OCI-LY1 (cell line): Measurements from ENCODE around the gene NLGN3.

Experiments used
- EZH2 ChIP-seq: fragments of 200-600 bp; sonication (generic), shearing (Covaris generic); IDR thresholded peaks from 2 replicates; pipeline ENCODE4 v1.8.0; 2017; ENCODE audit warnings: borderline replicate concordance, mixed run types, mild to moderate bottlenecking, antibody characterized with exemption, low read length, moderate library complexity, mixed read lengths
- TF ChIP-seq, protein P1 (sequence below): fragments of 200-600 bp; sonication (generic), shearing (Covaris generic); IDR thresholded peaks from 2 replicates; pipeline ENCODE4 v1.5.1; 2017; ENCODE audit warnings: mild to moderate bottlenecking, antibody characterized with exemption, low read length, moderate library complexity, mixed read lengths

DNA sequence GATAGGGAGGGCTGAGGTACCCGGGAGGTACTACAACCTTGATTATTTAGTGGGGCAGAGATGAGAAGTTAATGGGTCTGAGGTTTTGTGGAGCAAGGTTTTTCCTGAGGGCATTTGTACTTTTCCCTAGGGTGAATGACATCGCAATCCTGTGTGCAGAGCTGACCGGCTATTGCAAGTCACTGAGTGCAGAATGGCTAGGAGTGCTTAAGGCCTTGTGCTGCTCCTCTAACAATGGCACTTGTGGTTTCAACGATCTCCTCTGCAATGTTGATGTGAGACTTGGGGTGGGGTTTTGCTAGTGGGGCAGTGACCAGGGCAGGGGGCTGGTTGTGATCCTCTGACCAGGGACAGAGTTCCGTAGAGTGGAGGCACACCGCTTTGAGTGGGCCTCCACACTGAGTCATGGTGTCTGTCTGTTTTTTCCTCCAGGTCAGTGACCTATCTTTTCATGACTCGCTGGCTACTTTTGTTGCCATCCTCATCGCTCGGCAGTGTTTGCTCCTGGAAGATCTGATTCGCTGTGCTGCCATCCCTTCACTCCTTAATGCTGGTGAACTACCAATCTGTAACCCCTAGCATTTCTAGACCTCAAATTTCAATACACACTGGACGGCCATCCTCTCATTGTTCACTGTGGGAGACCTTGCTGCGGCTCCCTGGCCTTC lies 16.3 kb upstream of the NLGN3 start:
- no peak for TF ChIP-seq EZH2
- TF ChIP-seq, protein P1, sequence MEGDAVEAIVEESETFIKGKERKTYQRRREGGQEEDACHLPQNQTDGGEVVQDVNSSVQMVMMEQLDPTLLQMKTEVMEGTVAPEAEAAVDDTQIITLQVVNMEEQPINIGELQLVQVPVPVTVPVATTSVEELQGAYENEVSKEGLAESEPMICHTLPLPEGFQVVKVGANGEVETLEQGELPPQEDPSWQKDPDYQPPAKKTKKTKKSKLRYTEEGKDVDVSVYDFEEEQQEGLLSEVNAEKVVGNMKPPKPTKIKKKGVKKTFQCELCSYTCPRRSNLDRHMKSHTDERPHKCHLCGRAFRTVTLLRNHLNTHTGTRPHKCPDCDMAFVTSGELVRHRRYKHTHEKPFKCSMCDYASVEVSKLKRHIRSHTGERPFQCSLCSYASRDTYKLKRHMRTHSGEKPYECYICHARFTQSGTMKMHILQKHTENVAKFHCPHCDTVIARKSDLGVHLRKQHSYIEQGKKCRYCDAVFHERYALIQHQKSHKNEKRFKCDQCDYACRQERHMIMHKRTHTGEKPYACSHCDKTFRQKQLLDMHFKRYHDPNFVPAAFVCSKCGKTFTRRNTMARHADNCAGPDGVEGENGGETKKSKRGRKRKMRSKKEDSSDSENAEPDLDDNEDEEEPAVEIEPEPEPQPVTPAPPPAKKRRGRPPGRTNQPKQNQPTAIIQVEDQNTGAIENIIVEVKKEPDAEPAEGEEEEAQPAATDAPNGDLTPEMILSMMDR: no peak
